ENCODE results near the gene CLTCL1. TPM values are rescaled to one million over a fixed set of nuclear protein-coding genes. Genes with fewer than 3 reads are reported as not detected.
"Not testable (repeated sequence)": the region's sequence is repeated elsewhere in the genome, so short reads cannot be mapped to it uniquely, and the experiment has no call there.

CLTCL1 gene
- total and polyA plus RNA-seq, 12 donors, result 13.0 to 62.8 (median 21.8) TPM

DNA sequence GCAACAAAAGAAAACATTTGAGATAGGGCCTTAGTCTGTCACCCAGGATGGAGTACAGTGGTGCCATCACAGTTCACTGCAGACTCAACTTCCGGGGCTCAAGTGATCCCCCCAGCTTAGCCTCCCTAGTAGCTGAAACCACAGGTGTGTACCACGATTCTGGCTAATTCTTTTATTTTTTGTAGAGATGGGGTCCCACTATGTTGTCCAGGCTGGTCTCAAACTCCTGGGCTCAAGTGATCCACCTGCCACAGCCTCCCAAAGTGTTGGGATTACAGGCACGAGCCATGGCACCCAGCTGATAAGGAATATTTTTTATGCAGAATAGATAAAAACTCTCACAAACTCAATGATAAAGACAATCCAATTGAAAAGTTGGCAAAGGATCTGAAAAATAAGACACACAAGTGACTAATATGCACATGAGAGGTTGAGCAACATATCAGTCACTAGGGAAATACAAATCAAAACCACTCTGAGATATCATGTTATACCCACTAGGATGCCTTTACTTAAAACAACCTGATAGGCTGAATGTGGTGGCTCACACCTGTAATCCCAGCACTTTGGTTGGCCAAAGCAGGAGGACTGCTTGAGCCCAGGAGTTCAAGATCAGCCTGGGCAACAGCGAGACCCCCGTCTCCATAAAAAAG is 33.9 kb upstream of the CLTCL1 start:
- H3K9me3 ChIP-seq (replicated peaks in 1 of 3), result no peaks in the 10 kb centered on the region
- no peak overlapping the region for H3K4me3 ChIP-seq
- no peaks in the 10 kb centered on the region for H3K27me3 ChIP-seq
- intact Hi-C loops (cut with DNase I), result no loop called here
- H3K4me1 ChIP-seq (replicated peaks in 1 of 2), result no peaks in the 10 kb centered on the region
- no peak for TF ChIP-seq POLR2A (IDR thresholded peaks at IDR 0.05)
- TF ChIP-seq CTCF (IDR thresholded peaks at IDR 0.05), result no peak
- no peak overlapping the region for H3K27ac ChIP-seq
- 72 to 87% (median 84%) methylated on average over 5 of the region's 5 CpGs for WGBS, 4 donors
- H3K36me3 ChIP-seq (replicated peaks in 1 of 2), result peaks cover 0 to 10% of the 10 kb centered on the region in 2 donors
- DNase-seq, result no peak

GRCh38 chr22:19323420-19323819 is 31.9 kb upstream of the CLTCL1 start:
- 86 to 96% (median 91%) methylated on average over 6 of the region's 6 CpGs for WGBS, 4 donors
- H3K4me3 ChIP-seq; H3K4me1 ChIP-seq (replicated peaks in 1 of 2); H3K27ac ChIP-seq; H3K36me3 ChIP-seq (replicated peaks in 1 of 2); intact Hi-C loops (cut with DNase I); DNase-seq; H3K27me3 ChIP-seq; H3K9me3 ChIP-seq (replicated peaks in 1 of 3): not testable (repeated sequence)

DNA sequence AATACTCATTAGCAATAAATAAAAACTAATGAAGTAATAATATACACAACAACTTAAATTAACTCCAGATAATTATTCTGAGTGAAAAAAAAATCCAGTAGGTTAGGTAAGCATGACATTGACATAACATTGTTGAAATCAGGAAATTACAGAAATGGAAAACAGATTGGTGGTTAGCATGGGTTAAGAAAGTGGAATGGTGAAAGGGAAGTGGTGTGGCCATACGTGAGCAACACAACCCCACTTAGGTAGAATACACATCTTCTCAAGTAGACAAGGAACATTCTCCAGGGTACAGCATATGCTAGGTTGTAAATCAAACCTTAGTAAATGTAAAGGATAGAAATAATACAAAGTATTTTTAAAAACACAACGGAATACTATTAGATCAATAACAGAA is 30.2 kb upstream of the CLTCL1 start:
- no peaks in the 10 kb centered on the region for H3K4me1 ChIP-seq (replicated peaks in 1 of 2)
- H3K4me3 ChIP-seq, result no peak overlapping the region
- WGBS, 4 donors, result 79 to 89% (median 84%) methylated on average over 2 of the region's 2 CpGs
- no peaks in the 10 kb centered on the region for H3K36me3 ChIP-seq (replicated peaks in 1 of 2)
- TF ChIP-seq POLR2A (IDR thresholded peaks at IDR 0.05), result no peak
- TF ChIP-seq CTCF (IDR thresholded peaks at IDR 0.05), result no peak
- no peak overlapping the region for H3K27ac ChIP-seq
- no peak for DNase-seq
- intact Hi-C loops (cut with DNase I), result no loop called here
- peaks cover 0 to 4% (median 0%) of the 10 kb centered on the region in 3 donors for H3K9me3 ChIP-seq (replicated peaks in 1 of 3)
- H3K27me3 ChIP-seq, result no peaks in the 10 kb centered on the region

DNA sequence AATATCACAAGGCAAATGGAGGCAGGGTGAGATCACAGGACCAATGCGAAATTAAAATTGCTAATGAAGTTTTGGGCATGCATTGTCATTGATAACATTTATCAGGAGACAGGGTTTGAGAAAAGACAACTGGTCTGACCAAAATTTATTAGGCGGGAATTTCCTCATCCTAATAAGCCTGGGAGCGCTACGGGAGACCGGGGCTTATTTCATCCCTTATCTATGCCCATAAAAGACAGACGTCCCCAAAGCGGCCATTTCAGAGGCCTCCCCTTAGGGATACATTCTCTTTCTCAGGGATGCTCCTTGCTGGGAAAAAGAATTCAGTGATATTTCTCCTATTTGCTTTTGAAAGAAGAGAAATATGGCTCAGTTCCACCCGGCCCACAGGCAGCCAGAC is 28.6 kb upstream of the CLTCL1 start:
- H3K27me3 ChIP-seq; H3K4me3 ChIP-seq; H3K27ac ChIP-seq; H3K36me3 ChIP-seq (replicated peaks in 1 of 2); DNase-seq; H3K4me1 ChIP-seq (replicated peaks in 1 of 2); H3K9me3 ChIP-seq (replicated peaks in 1 of 3); intact Hi-C loops (cut with DNase I): not testable (repeated sequence)
- WGBS, 4 donors, result 91 to 95% (median 93%) methylated on average over 8 of the region's 8 CpGs

DNA sequence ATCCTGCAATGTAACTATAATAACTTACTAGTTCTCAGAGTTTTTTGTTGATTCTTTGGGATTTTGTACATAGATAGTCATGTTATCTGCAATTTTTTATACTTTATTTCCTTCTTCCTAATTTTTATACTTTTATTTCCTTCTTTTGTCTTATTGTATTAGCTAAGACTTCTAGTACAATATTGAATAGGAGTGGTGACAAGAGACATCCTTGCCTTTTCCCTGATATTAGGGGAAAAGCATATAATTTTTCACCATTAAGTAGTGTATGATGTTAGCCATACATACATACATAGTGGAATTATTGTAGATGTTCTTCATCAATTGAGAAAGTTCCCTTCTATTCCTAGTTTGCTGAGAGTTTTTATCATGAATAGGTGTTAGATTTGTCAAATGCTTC is 27.8 kb upstream of the CLTCL1 start:
- TF ChIP-seq CTCF (IDR thresholded peaks at IDR 0.05) (no peak), POLR2A (IDR thresholded peaks at IDR 0.05) (no peak)
- DNase-seq, result no peak
- Histone ChIP-seq H3K4me1 (replicated peaks in 1 of 2) (no peaks in the 10 kb centered on the region), H3K27me3 (no peaks in the 10 kb centered on the region), H3K36me3 (replicated peaks in 1 of 2) (no peaks in the 10 kb centered on the region), H3K27ac (no peak overlapping the region), H3K9me3 (replicated peaks in 1 of 3) (peaks cover 0 to 8% (median 0%) of the 10 kb centered on the region in 3 donors), H3K4me3 (no peak overlapping the region)
- intact Hi-C loops (cut with DNase I), result no loop called here
